Endodermal cell (in vitro differentiated cells): ENCODE results near the gene EML1. TPM values are rescaled to one million over a fixed set of nuclear protein-coding genes. Genes with fewer than 3 reads are reported as not detected.

ENCODE experiments used
- DNase-seq: peaks from one replicate; pipeline ENCODE4 v3.0.0-alpha.2; 2017
- H3K27ac ChIP-seq: 2 replicates; pipeline ENCODE4 v1.5.1; 2013; ENCODE audit warnings: mild to moderate bottlenecking, low read depth, low read length, moderate library complexity
- H3K27me3 ChIP-seq: 2 replicates; pipeline ENCODE4 v1.6.1; 2013; ENCODE audit warnings: mild to moderate bottlenecking, low read length, moderate library complexity; ENCODE audit not compliant: insufficient read depth, control insufficient read depth, poor library complexity, severe bottlenecking
- H3K36me3 ChIP-seq: 2 replicates; pipeline ENCODE4 v1.7.0; 2013; ENCODE audit warnings: mild to moderate bottlenecking, low read length, moderate library complexity; ENCODE audit not compliant: control insufficient read depth, insufficient read depth
- H3K4me1 ChIP-seq: one replicate; pipeline ENCODE4 v1.7.0; 2013; ENCODE audit warnings: low read length; ENCODE audit not compliant: control insufficient read depth, insufficient read depth
- H3K4me3 ChIP-seq: 2 replicates; pipeline ENCODE4 v1.5.1; 2013; ENCODE audit warnings: mild to moderate bottlenecking, low read length, moderate library complexity
- H3K9ac ChIP-seq: 2 replicates; pipeline ENCODE4 v1.6.1; 2013; ENCODE audit warnings: mild to moderate bottlenecking, low read length, moderate library complexity; ENCODE audit not compliant: poor library complexity, severe bottlenecking; ENCODE audit errors: extremely low read depth
- H3K9me3 ChIP-seq: 2 replicates; pipeline ENCODE4 v1.6.1; 2013; ENCODE audit warnings: mild to moderate bottlenecking, low read length, moderate library complexity; ENCODE audit not compliant: control insufficient read depth
- H3K27ac Mint-ChIP-seq: 2 replicates; pipeline ENCODE4 v1.8.0; 2020; ENCODE audit warnings: mixed read lengths
- H3K27me3 Mint-ChIP-seq: 2 replicates; pipeline ENCODE4 v1.8.0; 2021; ENCODE audit warnings: mild to moderate bottlenecking, mixed read lengths; ENCODE audit not compliant: insufficient read depth
- H3K36me3 Mint-ChIP-seq: 2 replicates; pipeline ENCODE4 v1.8.0; 2020; ENCODE audit warnings: low read depth, mixed read lengths
- H3K4me1 Mint-ChIP-seq: 2 replicates; pipeline ENCODE4 v1.8.0; 2020; ENCODE audit warnings: mixed read lengths
- H3K4me3 Mint-ChIP-seq: 2 replicates; pipeline ENCODE4 v1.8.0; 2020; ENCODE audit warnings: mild to moderate bottlenecking, moderate library complexity, mixed read lengths
- H3K9me3 Mint-ChIP-seq: 2 replicates; pipeline ENCODE4 v1.8.0; 2020; ENCODE audit warnings: mild to moderate bottlenecking, mixed read lengths
- WGBS, 2 experiments: methylation state at CpG; one replicate each; pipeline versions ENCODE4 v1.1.5 to v1.1.7; 2013; ENCODE audit warnings: missing lambda C conversion rate in 2 of 2, mixed read lengths in 1 of 2; ENCODE audit not compliant: insufficient coverage in 1 of 2, insufficient read length in 1 of 2; 5-methylcytosine and 5-hydroxymethylcytosine counted together
- total RNA-seq, 2 donors: library from RNA; stranded (reverse); fragmentation: NEBNext Ultra II Directional in 1 of 2; extraction: Animal tissue kit (Norgen Biotek cat#: 25700) in 1 of 2; gene quantifications; 2 replicates in 1 of 2; 3 replicates in 1 of 2; pipeline ENCODE4 v1.2.1, GENCODE V29; 2021
- TF ChIP-seq, protein P1 (sequence below): fragments of 200-600 bp; sonication (generic); conservative IDR thresholded peaks from 2 replicates; pipeline ENCODE4 v1.5.0; 2021; ENCODE audit warnings: antibody characterized with exemption, mild to moderate bottlenecking

EML1 gene
- total RNA-seq, 2 donors from 2014 or later: 25.0 to 31.4 TPM

DNA sequence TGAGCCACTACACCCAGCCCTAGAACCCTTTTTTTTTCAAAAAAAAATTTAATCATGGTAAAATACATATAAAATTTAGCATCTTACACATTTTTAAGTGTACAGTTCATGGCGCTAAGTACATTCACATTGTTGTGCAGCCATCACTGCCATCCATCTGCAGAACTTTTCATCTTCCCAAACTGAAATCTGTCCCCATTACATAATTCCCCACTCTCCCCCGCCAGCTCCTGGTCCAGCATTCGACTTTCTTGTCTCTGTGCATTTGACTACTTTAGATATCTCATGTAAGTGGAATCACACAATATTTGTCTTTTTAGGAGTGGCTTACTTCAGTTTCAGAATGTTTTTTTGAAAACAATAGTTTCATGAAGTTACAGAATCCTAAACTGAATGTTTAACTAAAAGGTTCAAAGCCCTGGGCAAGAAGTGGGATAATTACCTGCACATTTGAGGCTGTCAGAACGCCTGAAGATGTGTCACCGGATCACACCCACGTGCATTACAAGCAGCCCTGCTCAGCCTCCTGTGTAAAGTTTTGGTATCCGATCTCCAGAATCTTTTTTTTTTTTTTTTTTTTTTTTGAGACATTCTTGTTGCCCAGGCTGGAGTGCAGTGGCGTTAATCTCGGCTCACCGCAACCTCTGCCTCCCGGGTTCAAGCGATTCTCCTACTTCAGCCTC is 12.7 kb downstream of the EML1 start:
- 89 to 92% methylated on average over 9 to 12 of the region's 12 CpGs for WGBS, 2 experiments
- Histone ChIP-seq H3K27ac (no peak overlapping the region), H3K4me1 (no peaks in the 10 kb centered on the region), H3K36me3 (no peaks in the 10 kb centered on the region), H3K4me3 (no peak overlapping the region), H3K9ac (no peak overlapping the region), H3K27me3 (no peaks in the 10 kb centered on the region), H3K9me3 (no peaks in the 10 kb centered on the region)
- H3K9me3 Mint-ChIP-seq: no peaks in the 10 kb centered on the region
- H3K4me1 Mint-ChIP-seq: peaks cover 13% of the 10 kb centered on the region
- H3K27ac Mint-ChIP-seq: no peak overlapping the region
- no peak for DNase-seq
- H3K36me3 Mint-ChIP-seq: no peaks in the 10 kb centered on the region
- no peak overlapping the region for H3K4me3 Mint-ChIP-seq
- no peaks in the 10 kb centered on the region for H3K27me3 Mint-ChIP-seq
- TF ChIP-seq, protein P1, sequence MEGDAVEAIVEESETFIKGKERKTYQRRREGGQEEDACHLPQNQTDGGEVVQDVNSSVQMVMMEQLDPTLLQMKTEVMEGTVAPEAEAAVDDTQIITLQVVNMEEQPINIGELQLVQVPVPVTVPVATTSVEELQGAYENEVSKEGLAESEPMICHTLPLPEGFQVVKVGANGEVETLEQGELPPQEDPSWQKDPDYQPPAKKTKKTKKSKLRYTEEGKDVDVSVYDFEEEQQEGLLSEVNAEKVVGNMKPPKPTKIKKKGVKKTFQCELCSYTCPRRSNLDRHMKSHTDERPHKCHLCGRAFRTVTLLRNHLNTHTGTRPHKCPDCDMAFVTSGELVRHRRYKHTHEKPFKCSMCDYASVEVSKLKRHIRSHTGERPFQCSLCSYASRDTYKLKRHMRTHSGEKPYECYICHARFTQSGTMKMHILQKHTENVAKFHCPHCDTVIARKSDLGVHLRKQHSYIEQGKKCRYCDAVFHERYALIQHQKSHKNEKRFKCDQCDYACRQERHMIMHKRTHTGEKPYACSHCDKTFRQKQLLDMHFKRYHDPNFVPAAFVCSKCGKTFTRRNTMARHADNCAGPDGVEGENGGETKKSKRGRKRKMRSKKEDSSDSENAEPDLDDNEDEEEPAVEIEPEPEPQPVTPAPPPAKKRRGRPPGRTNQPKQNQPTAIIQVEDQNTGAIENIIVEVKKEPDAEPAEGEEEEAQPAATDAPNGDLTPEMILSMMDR: no peak

DNA sequence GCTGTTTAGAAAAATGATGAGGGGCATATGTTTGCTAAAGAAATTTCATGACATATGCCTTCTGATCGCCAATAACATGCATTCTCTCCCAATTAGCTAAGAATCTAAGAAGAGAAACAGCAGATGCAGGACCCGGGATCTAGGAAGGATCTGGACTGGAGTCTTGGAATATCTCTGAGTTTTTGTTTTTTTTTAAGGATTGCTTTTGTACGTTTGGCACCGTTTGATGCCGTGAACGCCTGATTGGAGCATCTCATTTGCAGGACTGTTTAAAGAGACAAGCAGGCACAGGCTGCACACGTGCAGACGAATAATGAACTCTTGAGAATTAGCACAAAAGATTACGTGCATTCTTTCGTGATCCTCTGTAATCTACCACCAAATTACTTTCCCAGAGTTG is 13.6 kb downstream of the EML1 start:
- Histone ChIP-seq H3K4me3 (no peak overlapping the region), H3K27ac (peak overlapping the region; percentile 12), H3K9ac (no peak overlapping the region), H3K4me1 (no peaks in the 10 kb centered on the region), H3K9me3 (no peaks in the 10 kb centered on the region), H3K27me3 (no peaks in the 10 kb centered on the region), H3K36me3 (no peaks in the 10 kb centered on the region)
- no peak for DNase-seq
- H3K4me3 Mint-ChIP-seq: no peak overlapping the region
- WGBS, 2 experiments: 95 to 96% methylated on average over 10 of the region's 10 CpGs
- H3K27me3 Mint-ChIP-seq: no peaks in the 10 kb centered on the region
- TF ChIP-seq, protein P1: no peak
- no peaks in the 10 kb centered on the region for H3K9me3 Mint-ChIP-seq
- H3K36me3 Mint-ChIP-seq: no peaks in the 10 kb centered on the region
- H3K4me1 Mint-ChIP-seq: peaks cover 9% of the 10 kb centered on the region
- no peak overlapping the region for H3K27ac Mint-ChIP-seq

DNA sequence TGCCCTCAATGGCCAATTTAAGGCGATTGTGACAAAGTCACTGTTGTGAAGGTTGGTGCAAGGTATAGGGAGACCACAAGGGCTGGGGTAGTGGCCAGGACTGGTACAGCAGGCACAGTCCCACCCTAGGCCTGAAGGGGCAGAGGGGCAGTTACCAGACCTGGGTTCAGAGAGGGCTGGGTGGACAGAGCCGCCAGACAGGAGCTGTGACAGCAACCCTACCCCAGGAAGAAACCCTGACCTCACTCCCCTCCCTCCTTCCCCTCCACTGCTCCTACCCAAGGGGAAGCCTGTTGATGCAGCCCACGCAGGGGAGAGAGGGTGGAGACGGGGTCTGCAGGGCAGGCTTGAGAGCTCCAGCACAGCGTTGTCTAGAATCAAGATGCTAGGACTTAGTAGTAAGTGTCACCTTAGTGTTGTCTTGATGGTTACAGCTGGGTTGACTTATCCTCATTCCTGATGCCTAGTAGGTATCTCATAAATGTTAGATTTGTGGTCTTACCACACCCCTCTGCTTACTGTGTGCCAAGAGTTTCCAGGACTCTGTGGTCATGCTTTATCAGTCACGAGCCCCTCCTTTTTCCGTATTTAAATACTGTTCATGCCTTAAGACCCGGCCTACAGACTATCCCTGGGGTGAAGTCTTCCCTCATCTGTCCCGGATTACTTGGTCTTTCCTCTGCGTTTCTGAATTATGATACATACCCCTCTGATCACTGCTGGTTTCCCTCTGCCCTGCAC is 14.4 kb downstream of the EML1 start:
- H3K9me3 ChIP-seq: no peaks in the 10 kb centered on the region
- no peak overlapping the region for H3K4me3 ChIP-seq
- 84 to 88% methylated on average over 8 to 9 of the region's 10 CpGs for WGBS, 2 experiments
- Mint-ChIP-seq H3K4me3 (no peak overlapping the region), H3K27ac (no peak overlapping the region), H3K4me1 (peaks cover 8% of the 10 kb centered on the region), H3K36me3 (no peaks in the 10 kb centered on the region), H3K9me3 (no peaks in the 10 kb centered on the region), H3K27me3 (no peaks in the 10 kb centered on the region)
- peak; percentile 76 for DNase-seq
- no peaks in the 10 kb centered on the region for H3K4me1 ChIP-seq
- TF ChIP-seq, protein P1: peak; percentile 68
- H3K36me3 ChIP-seq: no peaks in the 10 kb centered on the region
- no peaks in the 10 kb centered on the region for H3K27me3 ChIP-seq
- H3K9ac ChIP-seq: no peak overlapping the region
- peak overlapping the region; percentile 12 for H3K27ac ChIP-seq
